Mesothelial cell of epicardium (in vitro differentiated cells): ENCODE results near the gene ILKAP. TPM values are rescaled to one million over a fixed set of nuclear protein-coding genes. Genes with fewer than 3 reads are reported as not detected.

Experiments used
- DNase-seq, 2 experiments: peaks; one replicate each; pipeline ENCODE4 v3.0.0; 2021; ENCODE audit warnings: low spot score in 2 of 2; ENCODE audit not compliant: unreplicated experiment in 2 of 2
- H3K27ac Mint-ChIP-seq: 2 replicates; pipeline ENCODE4 v1.8.0; 2021; ENCODE audit warnings: mixed read lengths
- H3K27me3 Mint-ChIP-seq: 2 replicates; pipeline ENCODE4 v1.8.0; 2021; ENCODE audit warnings: low read depth, mixed read lengths
- H3K36me3 Mint-ChIP-seq: 2 replicates; pipeline ENCODE4 v1.8.0; 2021; ENCODE audit warnings: mixed read lengths
- H3K4me1 Mint-ChIP-seq: 2 replicates; pipeline ENCODE4 v1.8.0; 2021; ENCODE audit warnings: mixed read lengths
- H3K4me3 Mint-ChIP-seq: 2 replicates; pipeline ENCODE4 v1.8.0; 2021; ENCODE audit warnings: mild to moderate bottlenecking, moderate library complexity, mixed read lengths
- H3K9me3 Mint-ChIP-seq: 2 replicates; pipeline ENCODE4 v1.8.0; 2021; ENCODE audit warnings: mixed read lengths
- total RNA-seq: library from RNA; stranded (reverse); gene quantifications from 3 replicates; pipeline ENCODE4 v1.2.1, GENCODE V29; 2021
- TF ChIP-seq, protein P1 (sequence below): fragments of 200-600 bp; sonication (generic); IDR thresholded peaks from one replicate; pipeline ENCODE4 v1.5.0; 2021; ENCODE audit warnings: antibody characterized with exemption; ENCODE audit not compliant: unreplicated experiment

The ILKAP gene
- total RNA-seq, 1 donor from 2014 or later = 54.0 TPM

- peaks cover 2% of the 10 kb centered on the region for H3K4me1 Mint-ChIP-seq
- DNase-seq = no peak
- H3K4me3 Mint-ChIP-seq = no peak overlapping the region
- H3K9me3 Mint-ChIP-seq = no peaks in the 10 kb centered on the region
- no peaks in the 10 kb centered on the region for H3K27me3 Mint-ChIP-seq
- H3K27ac Mint-ChIP-seq = no peak overlapping the region
- TF ChIP-seq, protein P1, sequence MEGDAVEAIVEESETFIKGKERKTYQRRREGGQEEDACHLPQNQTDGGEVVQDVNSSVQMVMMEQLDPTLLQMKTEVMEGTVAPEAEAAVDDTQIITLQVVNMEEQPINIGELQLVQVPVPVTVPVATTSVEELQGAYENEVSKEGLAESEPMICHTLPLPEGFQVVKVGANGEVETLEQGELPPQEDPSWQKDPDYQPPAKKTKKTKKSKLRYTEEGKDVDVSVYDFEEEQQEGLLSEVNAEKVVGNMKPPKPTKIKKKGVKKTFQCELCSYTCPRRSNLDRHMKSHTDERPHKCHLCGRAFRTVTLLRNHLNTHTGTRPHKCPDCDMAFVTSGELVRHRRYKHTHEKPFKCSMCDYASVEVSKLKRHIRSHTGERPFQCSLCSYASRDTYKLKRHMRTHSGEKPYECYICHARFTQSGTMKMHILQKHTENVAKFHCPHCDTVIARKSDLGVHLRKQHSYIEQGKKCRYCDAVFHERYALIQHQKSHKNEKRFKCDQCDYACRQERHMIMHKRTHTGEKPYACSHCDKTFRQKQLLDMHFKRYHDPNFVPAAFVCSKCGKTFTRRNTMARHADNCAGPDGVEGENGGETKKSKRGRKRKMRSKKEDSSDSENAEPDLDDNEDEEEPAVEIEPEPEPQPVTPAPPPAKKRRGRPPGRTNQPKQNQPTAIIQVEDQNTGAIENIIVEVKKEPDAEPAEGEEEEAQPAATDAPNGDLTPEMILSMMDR = no peak
- peaks cover 42% of the 10 kb centered on the region for H3K36me3 Mint-ChIP-seq
These were observed 26.9 kb downstream of the ILKAP start for GRCh38 chr2:238176613-238177012.

- DNase-seq = no peak
- Mint-ChIP-seq H3K4me1 (peaks cover 2% of the 10 kb centered on the region), H3K9me3 (no peaks in the 10 kb centered on the region), H3K27ac (no peak overlapping the region), H3K36me3 (peaks cover 44% of the 10 kb centered on the region), H3K27me3 (no peaks in the 10 kb centered on the region), H3K4me3 (no peak overlapping the region)
- TF ChIP-seq, protein P1 = no peak
These were observed 28.8 kb downstream of the ILKAP start for GRCh38 chr2:238174701-238175100.

- Mint-ChIP-seq H3K27me3 (no peaks in the 10 kb centered on the region), H3K9me3 (no peaks in the 10 kb centered on the region), H3K4me3 (no peak overlapping the region), H3K36me3 (peaks cover 40% of the 10 kb centered on the region), H3K27ac (no peak overlapping the region), H3K4me1 (peaks cover 2% of the 10 kb centered on the region)
- TF ChIP-seq, protein P1 = no peak
- no peak for DNase-seq
These were observed 29.2 kb downstream of the ILKAP start for GRCh38 chr2:238174291-238174690.

DNA sequence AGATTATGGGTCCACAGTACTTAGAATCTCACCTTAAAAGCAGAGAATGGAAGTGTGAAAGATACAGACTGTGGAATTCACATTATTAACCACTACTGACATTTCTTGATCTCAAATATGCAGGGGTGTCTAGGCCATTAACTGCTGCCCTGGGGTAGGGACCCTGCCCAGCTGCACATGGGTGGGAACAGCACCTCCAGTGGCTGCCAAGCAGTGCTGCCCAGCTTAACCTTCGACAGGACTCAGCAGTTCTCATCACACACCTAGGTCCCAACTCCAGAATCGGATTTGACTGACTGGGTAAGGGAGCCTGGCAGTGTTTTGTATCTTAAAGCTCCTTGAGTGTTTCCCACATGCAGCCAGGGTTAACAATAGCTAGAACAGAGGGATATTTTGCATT lies 29.8 kb downstream of the ILKAP start:
- TF ChIP-seq, protein P1 = no peak
- H3K36me3 Mint-ChIP-seq = peaks cover 35% of the 10 kb centered on the region
- DNase-seq = no peak
- no peak overlapping the region for H3K4me3 Mint-ChIP-seq
- H3K9me3 Mint-ChIP-seq = no peaks in the 10 kb centered on the region
- H3K4me1 Mint-ChIP-seq = peaks cover 2% of the 10 kb centered on the region
- H3K27me3 Mint-ChIP-seq = no peaks in the 10 kb centered on the region
- H3K27ac Mint-ChIP-seq = no peak overlapping the region

DNA sequence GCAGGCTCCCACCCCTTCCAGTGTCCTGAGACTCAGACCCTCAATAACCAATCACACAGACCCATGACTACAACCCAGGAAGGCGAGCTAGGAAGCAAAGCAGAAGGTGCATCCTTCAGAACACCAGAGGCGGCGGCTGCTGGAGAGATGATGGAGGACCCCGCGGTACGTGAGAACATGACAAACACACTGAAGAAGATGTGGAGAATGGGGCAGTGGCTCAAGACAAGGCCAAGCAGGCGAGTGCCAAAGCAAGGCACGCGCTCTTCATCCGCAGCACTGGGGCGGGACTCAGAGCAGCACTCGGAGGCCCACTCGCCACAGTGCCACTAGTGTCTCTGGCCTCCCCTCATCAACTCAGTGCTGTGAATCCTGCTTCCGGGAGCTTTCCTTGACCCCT lies 31.1 kb downstream of the ILKAP start:
- Mint-ChIP-seq H3K27ac (no peak overlapping the region), H3K36me3 (peaks cover 35% of the 10 kb centered on the region)
- DNase-seq = no peak

More for the DNA sequence above, 31.1 kb downstream of the ILKAP start:
- H3K4me3 Mint-ChIP-seq = no peak overlapping the region
- H3K9me3 Mint-ChIP-seq = no peaks in the 10 kb centered on the region
- H3K4me1 Mint-ChIP-seq = peaks cover 2% of the 10 kb centered on the region
- no peaks in the 10 kb centered on the region for H3K27me3 Mint-ChIP-seq
- TF ChIP-seq, protein P1 = no peak
